OCI-LY3 (cell line): ENCODE results near the gene FBXW7.

Experiments used
- H2AFZ ChIP-seq: fragments of 200-600, 300-600 bp; shearing (Covaris generic); 2 replicates; pipeline ENCODE4 v1.6.0; 2014; ENCODE audit warnings: antibody characterized with exemption, low read depth, low read length
- H3K27ac ChIP-seq: fragments of 200-600, 300-600 bp; sonication (generic); 2 replicates; pipeline ENCODE4 v1.5.1; 2014; ENCODE audit warnings: mild to moderate bottlenecking, low read length, moderate library complexity, mixed read lengths
- H3K27me3 ChIP-seq: fragments of 200-600, 300-600 bp; sonication (generic); 2 replicates; pipeline ENCODE4 v1.6.1; 2014; ENCODE audit warnings: low read depth, low read length, mixed read lengths
- H3K36me3 ChIP-seq: fragments of 200-600, 300-600 bp; sonication (generic); replicated peaks from 2 replicates; pipeline ENCODE3; 2014; ENCODE audit warnings: low read depth, low read length, mixed read lengths
- H3K4me1 ChIP-seq: fragments of 300-600, 200-600 bp; sonication (generic); 2 replicates; pipeline ENCODE4 v1.6.1; 2014; ENCODE audit warnings: low read length, mixed read lengths
- H3K4me2 ChIP-seq: fragments of 200-600, 300-600 bp; sonication (generic); 2 replicates; pipeline ENCODE4 v1.6.1; 2014; ENCODE audit warnings: low read length, mixed read lengths
- H3K4me3 ChIP-seq: fragments of 300-600, 200-600 bp; sonication (generic); 2 replicates; pipeline ENCODE4 v1.5.1; 2014; ENCODE audit warnings: antibody characterized with exemption, mild to moderate bottlenecking, low read length, moderate library complexity
- H3K79me2 ChIP-seq: fragments of 300-600, 200-600 bp; shearing (Covaris generic); 2 replicates; pipeline ENCODE4 v1.6.1; 2014; ENCODE audit warnings: mild to moderate bottlenecking, low read length, mixed read lengths
- H3K9ac ChIP-seq: fragments of 300-600, 200-600 bp; shearing (Covaris generic); 2 replicates; pipeline ENCODE4 v1.6.0; 2014; ENCODE audit warnings: mild to moderate bottlenecking, low read length, moderate library complexity
- H3K9me3 ChIP-seq: fragments of 200-600, 300-600 bp; shearing (Covaris generic); 2 replicates; pipeline ENCODE4 v1.6.1; 2014; ENCODE audit warnings: low read length, mixed read lengths; ENCODE audit not compliant: insufficient read depth
- H4K20me1 ChIP-seq: fragments of 200-600, 300-600 bp; sonication (generic); 2 replicates; pipeline ENCODE4 v1.6.1; 2016; ENCODE audit warnings: low read length, mixed read lengths; ENCODE audit not compliant: insufficient read depth
- CTCF ChIP-seq: fragments of 200-600, 300-600 bp; sonication (generic); IDR thresholded peaks from 2 replicates; pipeline ENCODE4 v1.5.1; 2014; ENCODE audit warnings: antibody characterized with exemption, low read length, low read depth
- EZH2phosphoT487 ChIP-seq: fragments of 200-600 bp; shearing (Covaris generic); IDR thresholded peaks from 2 replicates; pipeline ENCODE4 v1.6.1; 2018; ENCODE audit warnings: antibody characterized with exemption, mixed run types, low read depth

FBXW7 gene

DNA sequence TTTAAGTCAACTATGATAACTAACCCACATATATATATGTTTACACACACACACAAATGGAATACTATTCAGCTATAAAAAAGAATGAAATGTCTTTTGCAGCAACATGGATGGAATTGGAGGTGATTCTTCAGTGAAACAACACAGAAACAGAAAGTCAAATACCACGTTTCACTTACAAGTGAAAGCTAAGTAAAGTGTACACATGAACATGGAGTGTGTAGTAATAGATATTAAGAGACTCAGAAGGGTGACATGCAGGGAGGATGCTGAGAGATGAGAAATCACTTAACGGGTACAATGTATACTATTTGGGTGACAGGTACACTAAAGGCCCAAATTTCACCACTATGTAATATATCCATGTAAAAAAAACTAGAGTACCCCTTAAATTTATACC is 146.5 kb downstream of the FBXW7 start:
- Histone ChIP-seq H3K4me2 (no peak overlapping the region), H3K79me2 (peaks cover 42% of the 10 kb centered on the region), H3K9me3 (no peaks in the 10 kb centered on the region), H3K9ac (no peak overlapping the region), H3K36me3 (peaks cover 6% of the 10 kb centered on the region), H3K4me3 (no peak overlapping the region), H3K27me3 (no peaks in the 10 kb centered on the region), H3K27ac (no peak overlapping the region), H4K20me1 (0 out of 2 replicates have a peak, but pooled peaks cover 12% of the 10 kb centered on the region), H3K4me1 (no peaks in the 10 kb centered on the region), H2AFZ (no peak overlapping the region)
- TF ChIP-seq CTCF (no peak), EZH2phosphoT487 (no peak)

- peaks cover 9% of the 10 kb centered on the region for H3K36me3 ChIP-seq
- no peak overlapping the region for H2AFZ ChIP-seq
- H3K79me2 ChIP-seq = peaks cover 34% of the 10 kb centered on the region
- no peaks in the 10 kb centered on the region for H3K27me3 ChIP-seq
- H3K27ac ChIP-seq = no peak overlapping the region
- H3K4me3 ChIP-seq = no peak overlapping the region
- TF ChIP-seq EZH2phosphoT487 (no peak), CTCF (peak; percentile 85)
- no peak overlapping the region for H3K9ac ChIP-seq
- no peak overlapping the region for H3K4me2 ChIP-seq
- H3K4me1 ChIP-seq = peaks cover 10% of the 10 kb centered on the region
- H3K9me3 ChIP-seq = no peaks in the 10 kb centered on the region
- peaks cover 11% of the 10 kb centered on the region; the same call in 1 of the 2 replicates for H4K20me1 ChIP-seq
Measured at GRCh38 chr4:152385551-152385950, 150.3 kb downstream of the FBXW7 start.

DNA sequence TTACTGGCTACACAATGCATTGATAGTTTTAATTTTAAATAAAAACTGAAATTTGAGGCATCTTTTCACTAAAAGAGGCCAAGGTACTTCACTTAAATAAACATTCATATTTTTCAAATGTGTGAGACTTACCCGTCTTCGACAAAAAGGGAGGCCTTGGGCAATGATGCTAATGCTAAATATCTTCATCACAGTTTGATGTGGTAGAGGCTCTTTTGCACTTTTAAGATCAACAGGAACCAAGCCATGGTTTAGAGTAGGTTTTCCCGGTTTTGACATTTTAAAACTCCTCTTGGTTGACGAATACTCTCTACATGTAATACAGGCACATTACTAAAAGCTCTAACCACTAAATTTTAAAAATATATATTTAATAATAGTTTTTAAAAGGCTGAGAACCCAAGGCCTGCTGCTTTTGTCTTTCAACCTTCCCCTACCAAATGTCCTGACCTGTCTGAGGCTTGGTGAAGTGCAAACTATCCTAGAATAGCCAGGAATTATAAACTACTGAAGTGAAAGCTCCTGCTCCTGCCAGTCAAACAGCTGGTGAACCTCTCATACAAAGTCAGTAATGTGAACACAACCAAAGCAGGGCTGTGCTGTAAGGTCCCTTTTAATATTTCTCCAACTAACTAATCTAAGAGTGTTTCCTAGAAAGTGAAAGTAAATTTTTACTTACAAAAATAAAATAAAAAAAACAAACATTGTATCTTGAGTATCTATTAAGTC is 153.7 kb downstream of the FBXW7 start:
- Histone ChIP-seq H3K27ac (no peak overlapping the region), H2AFZ (no peak overlapping the region), H3K9ac (no peak overlapping the region), H3K4me3 (no peak overlapping the region), H3K36me3 (peaks cover 4% of the 10 kb centered on the region), H3K4me2 (peak overlapping the region; percentile 16), H3K4me1 (peaks cover 10% of the 10 kb centered on the region), H4K20me1 (peaks cover 7% of the 10 kb centered on the region; the same call in 1 of the 2 replicates), H3K27me3 (no peaks in the 10 kb centered on the region), H3K9me3 (no peaks in the 10 kb centered on the region), H3K79me2 (peaks cover 36% of the 10 kb centered on the region)
- TF ChIP-seq CTCF (no peak), EZH2phosphoT487 (no peak)

- no peaks in the 10 kb centered on the region for H3K9me3 ChIP-seq
- H3K79me2 ChIP-seq = peaks cover 36% of the 10 kb centered on the region
- TF ChIP-seq EZH2phosphoT487 = no peak
- no peak for TF ChIP-seq CTCF
- H3K9ac ChIP-seq = no peak overlapping the region
- no peak overlapping the region for H2AFZ ChIP-seq
- H3K27ac ChIP-seq = no peak overlapping the region
- H3K36me3 ChIP-seq = peaks cover 4% of the 10 kb centered on the region
- H3K27me3 ChIP-seq = no peaks in the 10 kb centered on the region
- H4K20me1 ChIP-seq = peaks cover 7% of the 10 kb centered on the region; the same call in 1 of the 2 replicates
- H3K4me2 ChIP-seq = no peak overlapping the region
- no peak overlapping the region for H3K4me3 ChIP-seq
- H3K4me1 ChIP-seq = peaks cover 10% of the 10 kb centered on the region
Measured at GRCh38 chr4:152380919-152381318, 155.0 kb downstream of the FBXW7 start.
